NCI-H1694 (cell line): ENCODE measurements around the gene DSG2.

Experiments used
- DNase-seq: peaks from one replicate; lab custom pipeline; 2025; lab: John Stamatoyannopoulos, UW

DSG2 gene

DNA sequence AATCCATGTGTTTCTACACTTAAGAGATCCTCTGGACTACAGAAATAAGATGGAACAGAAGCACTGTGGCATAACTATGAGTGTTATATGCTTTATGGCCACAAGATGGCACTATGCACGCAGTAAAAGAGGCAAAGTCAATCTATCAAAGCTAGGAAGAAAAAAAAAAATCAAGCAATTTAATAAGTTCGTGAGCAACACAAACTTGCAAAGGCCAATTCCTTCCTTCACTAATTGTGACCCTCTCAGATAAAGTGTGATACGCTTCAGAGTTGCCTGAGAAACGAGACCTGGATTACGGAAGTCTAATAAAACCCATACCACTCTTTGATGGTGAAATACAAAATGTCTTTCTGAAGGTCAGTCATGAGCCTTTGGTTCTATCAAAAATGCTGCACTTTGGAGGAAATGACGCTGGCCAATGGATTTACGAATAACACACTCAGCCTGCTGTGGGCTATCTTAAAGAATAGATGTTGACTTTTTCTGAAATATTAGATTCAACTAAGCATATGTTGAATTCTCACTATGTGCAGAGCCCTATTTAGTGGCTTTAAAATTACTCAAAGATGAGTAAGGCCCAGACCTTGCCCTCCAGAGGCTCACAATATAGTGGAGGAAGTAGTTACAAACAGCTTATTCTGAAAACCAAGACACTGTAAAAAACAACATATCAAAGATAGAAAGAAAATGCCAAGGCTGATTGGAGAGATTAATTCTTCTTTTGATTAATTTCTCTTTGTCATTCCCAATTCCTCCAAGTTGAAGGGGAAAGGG, 58.2 kb downstream of the DSG2 start:
- DNase-seq, result peak; percentile 56

DNA sequence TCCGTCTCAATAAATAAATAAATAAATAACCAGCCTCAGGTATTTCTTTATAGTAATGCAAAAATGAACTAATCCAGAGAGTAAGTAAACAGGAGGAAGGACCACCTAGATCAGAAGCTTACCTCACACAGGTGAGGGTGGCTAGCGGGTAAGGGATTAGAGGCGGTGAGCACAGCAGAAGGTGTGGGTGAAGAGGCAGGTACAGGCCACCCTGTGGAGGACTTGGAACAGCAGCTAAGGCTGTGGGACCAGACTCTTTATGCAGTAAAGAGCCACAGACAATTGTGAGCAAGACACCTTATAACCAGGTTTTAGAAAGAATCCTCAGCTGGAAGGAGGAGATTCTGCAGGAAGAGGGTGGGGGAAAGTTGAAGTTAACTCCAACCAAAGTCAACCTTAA, 59.5 kb downstream of the DSG2 start:
- no peak for DNase-seq

DNA sequence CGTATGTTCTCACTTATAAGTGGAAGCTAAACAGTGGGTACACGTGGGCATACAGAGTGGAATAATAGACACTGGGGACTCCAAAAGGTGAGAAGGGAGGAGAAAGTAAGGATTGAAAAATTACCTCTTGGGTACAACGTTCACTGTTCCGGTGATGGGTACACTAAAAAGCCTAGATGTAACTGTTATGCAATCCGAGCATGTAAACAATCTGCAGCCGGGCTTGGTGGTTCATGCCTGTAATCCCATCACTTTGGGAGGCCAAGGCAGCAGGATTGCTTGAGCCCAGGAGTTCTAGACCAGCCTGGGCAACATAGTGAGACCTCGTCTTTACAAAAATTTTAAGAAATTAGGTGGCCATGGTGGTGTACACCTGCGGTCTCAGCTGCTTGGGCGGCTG, 60.6 kb downstream of the DSG2 start:
- no peak for DNase-seq

DNA sequence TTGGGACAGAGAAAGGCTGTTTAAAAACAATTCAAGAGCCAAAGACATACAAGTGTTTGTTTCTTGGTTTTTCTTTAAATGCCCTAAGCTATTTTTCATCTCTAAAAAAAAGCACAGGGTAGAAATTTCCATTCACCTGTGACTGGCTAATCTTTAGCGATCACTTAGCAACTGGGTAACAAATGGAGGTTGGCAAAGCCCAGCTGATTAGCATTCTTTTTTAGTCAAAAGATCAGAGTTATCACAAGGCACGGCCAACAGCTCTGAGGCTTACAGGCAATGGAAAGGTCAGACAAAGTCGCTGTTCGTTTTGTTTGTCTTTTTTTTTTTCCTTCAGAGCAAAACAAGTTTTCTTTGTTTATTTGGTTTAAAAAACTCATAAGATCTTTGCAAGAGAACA, 64.7 kb downstream of the DSG2 start:
- no peak for DNase-seq

DNA sequence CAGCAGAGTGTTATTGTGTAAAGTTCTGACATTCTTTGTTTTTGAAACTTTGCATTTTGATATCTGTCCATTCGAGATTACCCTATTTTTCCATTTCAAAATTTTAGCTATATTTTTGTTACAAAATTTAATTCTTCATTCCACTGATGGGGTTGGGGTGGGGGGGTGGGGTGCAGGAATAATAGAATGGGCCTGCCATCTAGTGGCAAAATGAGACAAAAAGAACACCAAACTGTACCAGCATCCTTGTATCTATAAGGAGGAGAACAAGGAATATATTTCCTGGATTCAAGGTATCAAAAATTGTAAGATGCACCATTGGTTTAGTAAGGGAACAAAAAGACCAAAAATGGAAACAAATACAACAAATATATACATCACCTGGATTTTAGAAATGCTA, 65.8 kb downstream of the DSG2 start:
- DNase-seq, result no peak

DNA sequence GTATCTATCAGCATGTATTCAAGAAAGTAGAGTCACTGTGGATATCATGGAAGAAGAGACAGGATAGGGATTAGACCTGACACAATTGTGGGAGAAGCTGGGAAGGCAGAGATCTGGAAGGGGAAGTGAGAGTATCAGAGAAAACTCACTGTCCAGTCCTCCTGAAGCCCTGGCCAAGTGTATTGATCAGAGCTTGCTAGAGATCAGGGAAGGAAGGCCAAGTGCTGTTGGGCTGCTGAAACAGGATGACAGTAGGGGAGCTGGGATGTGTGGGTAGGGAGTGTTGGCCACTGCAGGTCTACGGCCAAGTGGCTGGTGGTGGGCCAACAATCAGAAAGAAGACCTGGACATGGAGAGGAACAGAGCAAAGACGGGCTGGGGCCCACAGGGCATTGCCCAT, 67.4 kb downstream of the DSG2 start:
- DNase-seq, result no peak

DNA sequence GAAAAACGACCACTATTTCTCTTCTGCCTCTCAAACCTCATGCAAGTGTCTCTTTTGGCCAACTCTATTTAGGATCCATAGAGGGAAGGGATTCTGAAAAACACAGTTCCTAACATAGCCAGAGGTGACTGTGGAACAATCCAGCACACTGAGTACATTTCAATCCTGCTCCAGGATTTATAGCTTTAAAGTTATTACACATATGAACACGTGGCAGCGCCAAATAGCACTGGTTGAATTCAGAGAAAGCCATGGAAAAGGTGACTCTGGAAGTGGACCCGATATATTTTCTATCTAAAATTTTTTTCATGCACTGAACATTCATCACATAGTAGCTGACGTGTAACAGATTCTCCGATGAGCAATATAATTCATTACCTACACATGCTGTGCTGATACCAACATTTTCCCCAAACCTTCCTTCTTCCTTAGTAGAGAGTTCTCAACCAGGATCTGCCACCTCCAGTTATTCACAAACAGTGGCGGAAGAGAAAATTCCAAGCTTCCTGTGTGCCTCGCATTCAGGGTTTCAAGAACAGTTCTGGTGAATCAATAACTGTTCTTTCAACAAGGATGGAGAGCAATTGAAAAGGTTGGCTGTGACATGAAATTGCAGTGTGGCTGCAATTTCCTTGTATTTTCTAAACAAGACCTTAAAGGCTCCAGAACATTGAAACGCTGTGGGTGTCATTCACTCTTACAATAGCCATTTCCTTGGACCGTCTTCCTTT, 68.0 kb downstream of the DSG2 start:
- DNase-seq, result no peak

DNA sequence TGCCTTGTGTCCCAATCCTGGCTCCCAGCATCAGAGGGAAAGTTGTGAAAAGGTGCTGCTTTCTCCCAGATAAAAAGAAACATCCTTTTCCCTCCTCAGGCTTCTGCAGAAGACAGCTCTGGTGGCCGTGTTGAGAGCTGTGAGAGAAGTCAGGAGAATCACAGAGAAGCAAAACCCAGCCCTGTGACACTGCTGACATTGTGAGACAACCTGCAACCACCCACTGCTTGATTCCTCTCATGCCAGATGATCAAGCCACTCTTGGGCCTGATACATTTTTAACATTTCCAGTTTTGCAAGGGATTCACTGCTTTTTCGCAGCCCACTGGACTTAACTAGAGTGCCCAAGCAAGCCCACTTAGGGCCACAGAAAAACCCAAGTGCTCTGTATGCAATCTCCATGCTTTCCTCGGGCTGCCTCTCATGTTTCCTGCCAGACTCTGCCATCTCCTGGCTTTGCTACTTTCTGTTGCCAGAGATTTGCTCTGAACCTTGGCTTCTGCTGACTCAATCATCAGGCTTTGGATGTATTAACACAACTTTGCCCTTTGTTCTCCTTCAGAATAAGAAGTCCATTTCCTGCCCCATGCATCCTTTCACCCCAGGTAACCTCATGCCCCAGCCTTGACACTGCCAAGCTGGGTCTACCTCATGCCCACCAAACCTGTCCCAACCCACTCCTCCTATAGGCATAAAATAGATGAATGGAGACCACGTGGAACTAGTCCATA, 68.8 kb downstream of the DSG2 start:
- no peak for DNase-seq

DNA sequence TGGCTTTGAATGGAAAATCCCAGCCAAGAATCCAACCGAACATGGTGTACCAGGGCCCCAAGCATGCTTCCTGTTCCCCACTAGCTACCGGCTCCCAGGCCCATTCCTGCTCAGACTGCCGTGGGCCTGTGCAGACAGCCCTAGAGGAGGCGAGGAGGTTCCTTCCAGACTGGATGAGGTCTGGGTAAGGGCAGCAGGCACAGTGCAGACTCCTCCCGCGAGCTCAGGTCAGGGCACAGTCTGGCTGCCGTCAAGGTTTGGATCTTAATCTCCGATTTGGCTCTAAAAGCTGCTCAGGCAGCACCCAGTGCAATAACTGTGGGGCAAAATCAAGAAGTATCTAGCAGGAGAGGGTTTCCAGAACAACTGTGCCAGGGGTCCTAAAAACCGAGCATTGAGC, 74.4 kb downstream of the DSG2 start:
- no peak for DNase-seq

DNA sequence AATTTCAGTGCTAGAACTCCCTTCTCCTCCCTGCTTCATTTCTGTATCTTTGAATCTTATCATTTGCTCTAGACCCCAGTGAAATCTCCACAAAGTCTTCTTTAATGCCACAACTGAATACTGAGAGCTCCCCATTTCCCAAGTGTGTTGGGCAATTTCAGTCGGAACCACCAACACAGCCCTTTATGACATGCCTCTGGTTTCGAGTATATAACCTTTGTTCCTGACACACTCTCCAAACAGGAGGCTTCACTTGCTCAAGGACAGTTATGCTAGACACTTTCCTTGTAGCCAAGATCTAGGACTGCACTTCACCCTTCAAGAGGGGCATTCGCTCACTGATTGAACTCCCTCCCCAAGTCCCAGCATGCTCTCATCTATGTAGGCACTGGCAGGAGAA, 75.1 kb downstream of the DSG2 start:
- no peak for DNase-seq

DNA sequence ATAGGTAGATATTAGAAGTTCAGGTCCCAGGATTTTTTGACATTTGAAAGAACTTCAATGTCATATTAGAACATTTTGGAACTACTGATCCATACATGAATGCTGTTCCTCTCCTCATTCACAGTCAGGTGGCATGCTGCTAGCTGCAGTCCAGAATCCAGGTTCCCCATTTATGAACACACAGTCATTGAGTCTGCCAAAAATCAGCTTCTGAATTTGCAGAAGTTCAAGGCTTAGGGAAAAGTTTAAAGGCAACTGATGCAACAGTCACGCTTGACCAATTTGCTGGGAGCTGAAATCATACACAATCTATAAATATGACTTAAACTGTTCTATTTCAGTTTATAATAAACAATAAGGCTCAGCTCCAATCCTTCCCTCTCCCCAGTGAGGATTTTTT, 76.4 kb downstream of the DSG2 start:
- DNase-seq, result no peak

DNA sequence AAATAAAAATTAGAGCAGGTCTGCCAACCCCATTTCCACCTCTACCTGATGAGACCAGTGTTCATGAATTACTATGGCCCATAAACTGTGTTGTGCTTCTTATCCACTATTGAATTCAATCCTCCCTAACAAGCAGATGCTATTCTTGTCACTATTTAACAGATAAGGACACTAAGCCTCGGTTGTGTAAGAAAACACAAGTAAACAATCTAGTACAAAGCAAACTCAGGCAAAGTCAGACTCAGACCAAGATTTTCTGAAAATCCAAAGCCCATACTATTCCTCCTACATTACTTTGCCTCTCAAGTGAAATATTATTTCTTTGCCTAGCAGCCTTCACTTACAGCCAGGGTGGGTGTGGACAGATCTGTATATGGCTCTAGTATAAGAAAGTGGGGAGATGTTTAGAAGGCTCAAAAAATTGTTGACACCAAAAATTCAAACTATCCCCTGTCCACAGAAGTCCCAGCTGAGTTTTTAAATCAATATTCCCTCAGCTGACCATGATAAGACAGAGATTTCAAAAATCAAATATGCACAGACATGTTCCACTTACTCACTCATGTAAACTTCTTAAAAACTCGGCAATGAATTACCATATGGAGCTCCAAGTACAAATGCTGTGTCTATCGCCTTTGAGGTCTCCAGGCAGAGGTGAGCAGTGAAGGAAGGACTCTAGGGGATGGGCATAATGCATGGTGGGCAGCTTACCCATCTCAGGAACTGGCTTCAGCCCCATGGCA, 77.7 kb downstream of the DSG2 start:
- no peak for DNase-seq

DNA sequence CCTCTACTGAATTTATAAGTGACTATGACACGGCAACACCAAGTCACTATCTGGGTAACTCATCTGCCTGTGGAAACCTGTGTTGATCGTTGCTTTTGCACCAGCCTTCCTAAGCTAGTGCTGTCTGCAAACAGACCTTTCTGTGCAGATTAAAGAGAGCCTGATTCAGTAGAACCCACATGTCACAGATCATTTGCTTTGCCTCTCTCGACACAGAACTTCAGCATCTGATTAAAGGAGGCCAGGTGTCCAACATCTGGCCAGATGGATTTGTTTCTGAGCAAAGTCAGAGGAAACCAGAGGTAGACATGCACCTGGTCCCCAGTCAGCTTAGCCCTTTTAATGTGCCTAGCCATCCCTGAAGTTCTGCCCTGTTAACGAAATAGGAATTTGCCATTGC, 78.7 kb downstream of the DSG2 start:
- no peak for DNase-seq

DNA sequence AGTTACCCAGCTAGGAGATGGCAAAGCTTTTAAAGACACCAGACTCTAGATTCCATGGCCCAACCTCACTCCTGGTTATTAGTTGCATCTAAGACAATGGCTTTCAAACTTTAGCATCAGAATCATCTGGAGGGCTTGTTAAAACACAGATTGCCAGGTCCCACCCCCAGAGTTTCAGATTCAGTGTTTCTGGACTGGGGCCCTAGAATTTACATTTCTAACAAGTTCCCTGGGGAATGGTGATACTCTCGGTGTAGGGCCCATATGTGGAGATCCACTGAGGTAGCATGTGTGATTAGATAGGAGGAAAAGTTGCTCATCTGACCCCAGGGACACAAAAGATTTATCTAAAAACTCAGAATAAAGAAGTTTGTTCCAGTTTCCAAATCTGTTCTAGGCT, 79.2 kb downstream of the DSG2 start:
- DNase-seq, result no peak

DNA sequence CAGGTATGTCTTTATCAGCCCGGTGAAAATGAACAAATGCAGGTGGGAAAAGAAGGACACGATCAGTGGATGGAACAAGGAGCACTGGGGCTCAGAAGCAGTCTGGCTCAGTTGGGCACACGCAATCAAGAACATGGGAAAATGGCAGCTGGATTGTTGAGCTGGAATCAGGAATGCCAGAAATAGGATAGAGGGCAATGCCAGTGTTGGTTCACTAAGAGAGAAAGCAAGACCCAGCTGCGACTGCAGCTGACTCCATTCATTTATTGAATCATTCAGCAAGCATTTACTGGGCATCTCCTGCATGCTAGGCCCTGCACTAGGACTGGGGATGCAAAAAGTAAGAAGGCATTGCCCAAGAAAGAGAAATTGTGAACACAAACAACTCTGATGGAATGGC, 80.1 kb downstream of the DSG2 start:
- no peak for DNase-seq

DNA sequence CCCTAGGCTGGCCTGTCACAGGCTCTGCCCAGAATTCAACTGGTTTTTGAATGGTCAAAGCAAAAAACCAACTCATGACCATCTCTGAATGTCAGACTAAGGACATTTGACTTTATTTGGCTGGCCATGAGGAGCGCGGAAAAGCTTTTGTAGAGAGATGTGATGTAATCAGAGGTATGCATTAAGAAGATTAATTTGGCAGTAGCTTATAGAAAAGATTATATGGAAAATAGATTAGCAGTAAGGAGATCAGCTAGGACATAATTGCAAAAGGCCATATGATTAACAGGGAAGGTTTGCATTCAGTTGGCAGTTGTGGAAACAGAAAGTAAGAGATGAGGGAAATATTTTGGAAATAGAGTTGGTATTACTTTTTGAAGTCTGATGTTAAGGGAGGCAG, 81.4 kb downstream of the DSG2 start:
- no peak for DNase-seq

DNA sequence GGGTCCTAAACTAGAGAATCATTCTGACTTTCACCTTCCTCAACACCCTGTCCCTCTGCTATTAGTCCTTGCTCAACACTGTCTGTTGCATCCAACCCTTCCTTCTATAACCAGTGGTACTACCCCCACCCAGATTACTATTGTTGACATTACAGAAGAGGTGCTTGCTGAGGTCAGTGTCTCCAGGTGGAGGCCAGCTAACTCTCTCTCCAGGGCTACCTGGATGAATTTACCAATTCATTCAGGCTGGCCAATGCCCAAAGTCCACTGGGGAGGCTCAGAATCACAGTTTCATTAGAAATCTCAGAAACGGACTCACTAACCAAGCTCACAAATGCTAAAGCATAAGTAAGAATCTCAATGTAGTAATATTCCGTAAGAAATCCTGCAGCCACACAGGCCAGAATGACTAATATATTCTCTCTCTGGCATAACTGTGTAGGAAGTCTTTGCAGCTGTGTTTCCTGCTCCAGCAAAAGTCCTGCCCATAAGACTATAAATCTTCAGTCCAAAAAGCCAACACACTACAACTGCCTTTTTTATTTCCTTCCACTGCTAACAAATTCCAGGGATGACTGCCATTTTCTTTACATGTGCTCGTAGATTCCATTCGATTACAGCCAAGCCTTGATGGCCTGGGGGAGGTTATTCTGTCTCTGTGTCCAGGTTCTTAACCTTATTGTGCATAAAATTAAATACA, 83.7 kb downstream of the DSG2 start:
- no peak for DNase-seq

DNA sequence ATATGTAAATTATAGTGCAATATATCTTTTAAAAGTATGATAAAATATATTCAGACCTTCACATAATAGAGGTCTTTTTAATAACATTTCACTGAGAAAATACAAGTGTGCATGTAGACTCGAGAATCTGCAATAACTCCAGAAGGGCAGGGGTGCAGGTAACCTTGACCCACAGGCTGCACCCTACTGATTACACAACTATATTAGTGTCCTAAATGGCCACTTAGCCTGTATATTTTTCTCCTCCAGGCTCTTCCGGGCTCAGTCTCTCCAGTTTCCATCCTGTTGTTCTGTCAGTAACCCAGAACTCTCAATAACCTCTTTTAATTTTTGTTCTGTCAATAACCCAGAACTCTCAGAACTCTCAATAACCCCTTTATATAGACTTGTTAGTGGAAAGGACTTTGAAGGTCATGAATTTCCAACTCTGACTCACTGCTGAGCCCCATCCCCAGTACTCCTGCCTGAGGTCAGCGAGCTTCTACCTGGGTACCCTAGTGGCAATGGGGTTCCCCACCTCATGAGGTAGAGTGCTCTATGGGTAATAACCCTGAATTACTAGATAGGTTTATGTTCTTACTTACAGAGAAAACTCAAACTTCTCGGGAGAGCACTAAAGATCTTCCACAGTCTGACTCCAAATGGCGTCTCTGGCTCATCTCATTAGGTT, 85.3 kb downstream of the DSG2 start:
- DNase-seq, result no peak

DNA sequence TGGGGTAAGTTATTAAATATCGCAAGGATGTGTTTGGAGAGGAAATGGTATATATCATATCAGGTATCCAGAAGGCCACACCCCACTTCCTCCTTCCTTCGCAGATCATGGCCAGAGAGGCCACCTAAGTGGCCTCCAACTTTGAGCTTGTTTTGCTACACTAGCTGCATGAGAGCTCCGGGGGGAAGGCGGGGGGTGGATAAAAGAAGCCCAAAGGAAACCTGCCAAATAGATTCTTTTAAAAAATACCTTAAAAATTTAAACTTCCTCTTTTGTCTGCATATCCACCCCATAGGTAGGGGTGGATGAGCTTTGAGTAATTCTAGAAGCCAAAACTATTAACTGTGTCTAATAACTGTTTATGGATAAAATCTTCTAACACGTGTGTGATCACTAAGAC, 88.0 kb downstream of the DSG2 start:
- DNase-seq, result no peak

DNA sequence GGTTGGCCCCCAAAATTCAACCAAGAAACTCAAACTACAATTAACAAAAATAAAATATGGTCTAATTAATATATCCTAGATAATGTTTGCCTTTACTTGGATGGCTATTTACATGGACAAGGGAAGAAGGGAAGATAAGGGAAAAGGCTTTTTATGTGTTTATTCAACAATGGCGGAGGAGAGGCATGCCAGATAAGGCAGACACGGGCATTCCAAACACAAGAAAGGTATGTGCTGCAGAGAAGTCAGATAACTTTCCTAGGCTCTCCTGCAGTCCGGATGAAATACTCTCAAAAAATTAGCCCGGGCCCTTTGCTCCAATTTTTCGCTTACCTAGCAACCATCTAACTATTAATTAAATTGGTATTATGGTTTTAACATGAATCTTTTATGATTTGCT, 88.6 kb downstream of the DSG2 start:
- no peak for DNase-seq

DNA sequence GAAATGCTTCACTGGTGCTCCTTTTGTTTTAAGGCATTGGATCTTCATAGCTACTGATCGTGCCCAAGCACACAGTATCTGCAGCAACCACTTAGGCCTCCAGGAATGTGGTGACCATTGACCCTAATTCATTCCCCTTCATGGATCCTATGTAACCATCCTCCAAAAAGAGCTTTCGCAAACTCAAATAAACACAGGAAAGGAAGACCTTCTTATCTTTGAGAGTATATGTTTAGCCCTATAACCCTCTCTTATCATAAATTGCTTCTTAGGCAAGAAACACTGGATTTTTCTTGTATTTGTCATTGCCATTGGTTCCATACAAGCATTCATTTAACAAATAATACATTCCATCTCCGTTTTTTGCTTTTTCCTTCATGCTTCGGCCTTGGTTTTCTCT, 89.6 kb downstream of the DSG2 start:
- no peak for DNase-seq
